NCI-H146 treated with DMSO at 0.1 percent for 48 hours (cell line): ENCODE results near the gene ENPP3.
"Not testable (repeated sequence)": the region's sequence is repeated elsewhere in the genome, so short reads cannot be mapped to it uniquely, and the experiment has no call there.

ENCODE experiments used
- DNase-seq: peaks from one replicate; lab custom pipeline; 2025; ENCODE audit not compliant: unreplicated experiment; lab: John Stamatoyannopoulos, UW

The ENPP3 gene

GRCh38 chr6:131733376-131734016 is 96.4 kb downstream of the ENPP3 start:
- DNase-seq: no peak

DNA sequence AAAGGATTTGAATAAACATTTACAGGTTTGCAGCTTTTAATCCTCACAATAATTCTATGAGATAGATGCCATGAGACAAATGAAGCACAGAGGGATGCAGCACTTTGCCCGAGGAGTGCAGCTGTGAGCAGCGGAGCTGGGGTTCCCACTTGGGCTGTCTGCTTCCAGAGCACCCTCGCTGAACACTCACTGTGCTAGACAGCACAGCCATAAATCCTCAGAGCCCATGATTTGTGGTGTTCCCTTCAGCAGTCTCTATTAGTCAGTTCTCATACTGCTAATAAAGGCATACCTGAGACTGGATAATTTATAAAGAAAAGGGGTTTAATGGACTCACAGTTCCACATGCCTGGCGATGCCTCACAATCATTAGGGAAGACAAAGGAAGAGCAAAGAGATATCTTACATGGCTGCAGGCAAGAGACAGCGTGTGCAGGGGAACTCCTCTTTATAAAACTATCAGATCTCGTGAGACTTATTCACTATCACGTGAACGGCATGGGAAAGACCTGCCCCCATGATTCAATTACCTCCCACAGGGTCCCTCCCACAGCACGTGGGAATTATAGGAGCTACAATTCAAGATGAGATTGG is 99.0 kb downstream of the ENPP3 start:
- peak; percentile 85 for DNase-seq

DNA sequence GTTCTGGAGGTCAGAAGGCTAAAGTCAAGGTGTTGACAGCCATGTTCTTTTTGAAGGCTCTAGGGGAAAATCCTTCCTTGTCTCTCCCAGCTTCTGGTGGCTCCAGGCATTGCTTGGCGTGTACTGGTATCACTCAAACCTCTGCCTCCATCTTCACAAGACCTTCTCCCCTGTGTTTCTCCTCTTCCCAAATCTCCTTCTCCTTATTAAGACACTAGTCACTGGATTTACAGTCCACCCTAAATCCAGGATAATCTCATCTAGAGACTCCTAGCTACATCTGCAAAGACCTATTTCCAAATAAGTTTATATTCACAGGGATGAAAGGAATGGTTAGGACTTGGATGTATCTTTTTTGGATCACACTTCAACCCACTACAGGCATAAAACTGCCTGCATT is 99.7 kb downstream of the ENPP3 start:
- no peak for DNase-seq

GRCh38 chr6:131739136-131739535 is 102.0 kb downstream of the ENPP3 start:
- no peak for DNase-seq

GRCh38 chr6:131740161-131740560 is 103.1 kb downstream of the ENPP3 start:
- DNase-seq: no peak

- no peak for DNase-seq
These were observed 104.7 kb downstream of the ENPP3 start for GRCh38 chr6:131741688-131742393.

DNA sequence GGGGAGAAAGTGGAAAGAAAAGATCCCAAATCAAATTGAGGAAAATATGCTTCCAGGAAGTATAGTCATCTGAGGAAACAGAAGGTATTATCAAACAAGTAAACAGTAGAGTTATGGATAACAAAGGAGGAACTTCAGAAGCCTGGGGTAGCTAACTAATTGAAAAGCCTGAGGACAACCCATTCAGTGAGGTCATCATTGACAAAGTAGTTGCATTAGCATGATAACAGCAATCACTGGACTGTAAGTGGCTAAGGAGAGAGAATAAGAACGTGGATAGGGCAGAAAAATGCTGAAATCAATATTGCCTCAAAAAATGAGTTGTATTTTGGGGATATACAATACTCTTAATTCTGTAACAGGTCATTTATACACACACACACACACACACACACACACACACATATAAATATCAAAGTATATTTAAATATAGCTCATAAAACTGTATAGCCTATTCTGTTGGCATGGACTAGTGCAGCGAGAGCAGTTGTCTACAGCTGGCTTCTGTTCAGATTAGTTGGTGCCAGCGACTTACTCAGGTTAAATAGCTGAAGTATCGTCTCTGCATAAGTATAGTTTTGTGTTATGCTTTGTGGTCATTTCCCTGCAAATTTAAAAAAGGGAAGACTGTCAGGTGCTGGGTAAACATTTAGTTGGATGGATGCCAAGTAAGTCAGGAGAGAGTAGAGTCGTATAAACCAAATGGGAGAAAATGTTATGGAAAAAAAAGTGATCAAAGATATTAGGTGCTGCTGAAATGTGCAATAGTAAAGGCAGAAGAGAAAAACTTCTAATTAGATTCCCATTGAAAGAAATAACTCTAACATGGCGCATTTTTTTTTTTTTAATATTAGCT is 107.6 kb downstream of the ENPP3 start:
- DNase-seq: peak; percentile 66

DNA sequence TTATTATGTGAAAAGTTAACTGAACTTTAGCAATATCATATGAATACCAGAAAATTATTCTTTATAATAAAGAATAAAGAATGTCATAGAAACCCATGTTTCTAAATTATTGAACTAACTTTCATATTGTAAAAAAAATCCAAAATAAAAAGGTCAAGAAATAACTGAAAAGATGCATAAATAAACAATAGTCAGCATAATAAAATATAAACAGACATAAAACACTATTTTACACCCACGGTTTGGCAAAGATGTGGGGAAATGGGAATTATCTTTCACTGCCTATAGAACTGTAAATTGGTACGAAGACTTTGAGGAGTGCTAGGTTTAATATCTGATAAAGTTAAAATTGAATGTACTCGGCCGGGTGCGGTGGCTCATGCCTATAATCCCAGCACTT is 108.4 kb downstream of the ENPP3 start:
- DNase-seq: no peak

DNA sequence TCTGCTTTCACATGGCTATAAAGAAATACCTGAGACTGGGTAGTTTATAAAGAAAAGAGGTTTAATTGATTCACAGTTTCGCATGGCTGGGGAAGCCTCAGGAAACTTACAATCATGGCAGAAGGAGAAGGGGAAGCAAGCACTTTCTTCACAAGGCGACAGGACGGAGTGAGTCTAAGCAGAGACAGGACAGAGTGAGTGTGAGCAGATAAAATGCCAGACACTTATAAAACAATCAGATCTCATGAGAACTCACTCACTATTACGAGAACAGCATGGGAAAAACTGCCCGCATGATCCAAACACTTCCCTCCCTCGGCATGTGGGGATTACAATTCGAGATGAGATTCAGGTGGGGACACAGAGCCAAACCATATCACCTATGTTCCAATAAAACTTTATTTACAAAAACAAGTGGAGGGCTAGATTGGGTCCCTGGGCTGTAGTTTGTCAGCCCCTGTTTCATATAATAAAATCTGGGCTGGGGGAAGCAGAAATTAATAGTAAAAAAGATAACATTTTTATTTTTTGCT is 110.8 kb downstream of the ENPP3 start:
- DNase-seq: no peak

DNA sequence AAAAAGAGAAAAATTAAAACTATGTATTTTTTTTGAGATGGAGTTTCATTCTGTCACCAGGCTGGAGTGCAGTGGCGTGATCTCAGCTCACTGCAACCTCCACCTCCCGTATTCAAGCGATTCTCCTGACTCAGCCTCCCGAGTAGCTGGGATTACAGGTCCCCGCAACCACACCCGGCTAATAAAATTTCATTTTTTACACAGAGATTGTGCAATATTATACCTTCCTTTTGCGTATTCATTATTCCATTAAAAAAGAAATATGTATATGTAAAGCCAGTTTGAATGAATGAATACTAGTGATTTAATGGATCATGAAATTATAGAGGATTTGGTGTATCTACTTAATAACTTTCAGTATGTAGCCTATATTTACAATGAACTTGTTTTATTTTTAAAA is 111.9 kb downstream of the ENPP3 start:
- no peak for DNase-seq

GRCh38 chr6:131751012-131751715 is 114.1 kb downstream of the ENPP3 start:
- DNase-seq: not testable (repeated sequence)

- no peak for DNase-seq
These were observed 117.0 kb downstream of the ENPP3 start for GRCh38 chr6:131754088-131754487.

GRCh38 chr6:131754715-131755567 is 117.8 kb downstream of the ENPP3 start:
- DNase-seq: no peak

- DNase-seq: no peak
These were observed 118.5 kb downstream of the ENPP3 start for GRCh38 chr6:131755597-131755996.

DNA sequence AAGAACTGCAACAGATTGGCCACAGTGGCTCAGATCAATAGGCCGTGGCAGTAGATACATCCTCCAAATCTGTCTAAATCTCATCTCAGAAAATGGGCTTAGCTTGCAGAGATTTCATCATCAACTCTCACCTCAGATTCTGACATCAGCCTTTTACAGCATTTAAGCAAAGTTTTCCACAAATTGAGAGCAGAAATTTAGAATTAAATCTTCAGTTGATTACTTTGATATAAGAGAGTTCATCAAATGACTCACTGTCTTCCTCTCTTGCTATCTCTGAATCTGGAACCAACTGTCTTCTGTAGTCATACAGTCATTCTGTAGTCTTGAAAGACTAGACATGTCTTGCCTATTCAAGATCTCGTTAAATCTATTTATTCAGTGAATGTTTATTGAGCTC is 118.9 kb downstream of the ENPP3 start:
- DNase-seq: no peak

GRCh38 chr6:131758920-131759319 is 121.8 kb downstream of the ENPP3 start:
- no peak for DNase-seq

- no peak for DNase-seq
These were observed 124.1 kb downstream of the ENPP3 start for GRCh38 chr6:131761060-131761761.

DNA sequence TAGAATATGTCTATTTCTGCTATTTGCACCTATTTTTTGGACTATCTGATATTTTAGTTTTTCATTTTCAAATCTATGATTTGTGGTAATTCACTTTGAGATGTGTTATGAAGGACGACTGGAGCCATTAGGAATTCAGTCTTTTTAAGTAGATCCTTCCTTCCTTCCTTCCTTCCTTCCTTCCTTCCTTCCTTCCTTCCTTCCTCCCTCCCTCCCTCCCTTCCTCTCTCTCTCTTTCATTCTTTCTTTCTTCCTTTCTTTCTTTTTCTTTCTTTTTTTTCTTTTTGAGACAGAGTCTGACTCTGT is 124.6 kb downstream of the ENPP3 start:
- DNase-seq: no peak

DNA sequence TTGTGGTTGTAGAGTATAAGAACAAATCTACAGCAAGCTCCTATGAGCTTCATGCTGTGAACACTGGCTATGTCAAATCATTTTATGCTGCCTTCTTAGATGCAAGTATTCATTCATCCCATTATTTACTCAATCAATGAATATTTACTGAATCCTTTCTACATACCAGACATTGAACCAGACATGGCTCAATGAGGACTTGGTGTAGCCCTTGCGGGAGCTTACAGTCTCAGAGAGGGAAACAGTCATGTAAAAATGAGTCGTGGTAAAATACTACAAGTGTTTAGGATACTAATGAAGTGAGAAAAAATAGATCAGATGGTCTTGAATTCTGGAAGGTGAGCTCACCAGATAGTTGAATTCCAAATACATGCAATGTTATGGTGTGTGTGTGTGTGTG is 125.9 kb downstream of the ENPP3 start:
- no peak for DNase-seq
